Stimulated activated CD4-positive, alpha-beta T cell treated with anti-CD3 and anti-CD28 coated beads, Interleukin-2, amount 100 ng/mL, for 24 hours (primary cell): ENCODE results near the gene ZGPAT.

ENCODE experiments used
- DNase-seq, 2 donors: peaks; one replicate each; pipeline ENCODE4 v3.0.0-alpha.2; 2020

The ZGPAT gene

DNA sequence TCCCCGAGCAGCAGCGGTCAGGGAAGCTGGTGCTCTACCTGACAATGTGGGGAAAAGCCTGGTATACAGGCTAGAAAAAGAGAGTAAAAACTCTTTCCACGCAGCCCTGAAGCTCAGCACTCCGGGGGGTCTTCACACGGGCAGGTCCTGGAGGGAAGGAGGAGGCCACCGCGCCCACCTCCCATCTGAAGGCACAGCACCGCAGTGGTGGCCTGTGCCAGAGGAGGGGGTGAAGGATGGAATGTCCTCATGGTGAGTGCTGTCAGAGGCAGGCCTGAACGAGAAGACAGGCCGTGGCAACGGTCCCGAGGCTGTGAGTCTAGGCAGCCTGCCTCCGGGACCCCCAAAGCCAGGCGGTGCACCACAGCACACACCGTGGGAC is 37.6 kb downstream of the ZGPAT start:
- no peak for DNase-seq

DNA sequence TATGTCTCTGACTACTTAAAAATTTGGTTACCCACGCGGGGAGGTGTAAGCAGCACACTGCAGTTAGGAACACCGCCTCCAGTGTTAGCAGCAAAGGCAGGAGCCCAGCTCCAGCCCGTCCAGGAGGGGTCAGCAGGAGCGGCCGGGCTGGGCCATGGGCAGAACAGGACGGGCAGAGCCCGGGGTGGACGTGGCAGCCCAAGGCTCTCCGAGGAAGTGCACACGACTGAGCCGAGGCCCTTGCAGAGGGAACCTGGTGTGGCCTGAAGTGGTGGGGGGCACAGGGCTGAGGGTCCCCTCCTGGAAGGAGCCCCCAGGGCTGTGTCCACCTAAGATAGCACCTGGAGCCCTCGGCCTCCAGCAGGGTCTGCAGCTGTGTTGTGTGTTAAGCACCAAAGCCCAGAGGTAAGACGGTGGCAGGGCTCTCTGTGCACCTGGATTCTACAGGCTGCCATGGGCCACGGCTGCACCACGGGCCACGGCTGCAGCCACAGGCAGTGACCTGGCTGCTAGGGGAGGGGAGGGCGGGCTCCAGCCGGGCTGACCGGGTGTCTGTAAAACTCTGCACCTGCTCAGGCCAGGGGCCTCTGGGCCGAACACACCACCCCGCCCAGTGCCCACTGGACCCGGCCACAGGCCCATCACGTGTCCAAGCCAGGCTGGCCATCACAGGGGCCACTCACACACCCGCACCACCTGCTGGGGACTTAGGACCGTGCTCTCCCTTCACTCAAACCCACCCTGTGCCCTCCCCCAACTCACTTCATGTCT is 38.3 kb downstream of the ZGPAT start:
- DNase-seq = no peak

DNA sequence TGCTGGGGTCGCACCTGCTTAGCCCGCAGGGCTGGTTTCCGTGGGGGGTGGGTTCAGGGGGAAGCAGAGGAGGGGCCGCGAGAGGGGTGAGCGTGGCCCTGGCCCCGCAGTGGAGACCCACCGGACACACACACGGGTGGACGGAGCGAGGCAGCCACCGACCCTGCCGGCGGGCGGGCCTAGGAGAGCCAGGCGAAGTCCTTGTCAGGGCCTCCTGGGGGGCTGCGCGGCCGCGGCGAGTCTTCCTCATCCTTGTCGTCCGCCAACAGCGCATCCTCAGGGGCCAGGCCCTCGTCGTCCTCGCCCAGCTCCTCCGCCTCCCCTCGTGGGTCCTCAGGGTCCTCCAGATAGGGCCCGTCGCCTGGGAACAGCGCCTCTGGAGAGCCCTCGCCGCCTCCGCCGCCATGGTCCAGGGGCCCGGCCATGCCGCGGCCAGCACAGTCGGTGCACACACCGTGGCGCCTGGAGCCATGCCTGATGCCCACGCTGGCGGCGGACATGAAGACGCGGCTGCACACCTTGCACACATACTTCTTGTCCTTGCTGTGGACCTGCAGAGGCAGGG is 39.0 kb downstream of the ZGPAT start:
- no peak for DNase-seq

DNA sequence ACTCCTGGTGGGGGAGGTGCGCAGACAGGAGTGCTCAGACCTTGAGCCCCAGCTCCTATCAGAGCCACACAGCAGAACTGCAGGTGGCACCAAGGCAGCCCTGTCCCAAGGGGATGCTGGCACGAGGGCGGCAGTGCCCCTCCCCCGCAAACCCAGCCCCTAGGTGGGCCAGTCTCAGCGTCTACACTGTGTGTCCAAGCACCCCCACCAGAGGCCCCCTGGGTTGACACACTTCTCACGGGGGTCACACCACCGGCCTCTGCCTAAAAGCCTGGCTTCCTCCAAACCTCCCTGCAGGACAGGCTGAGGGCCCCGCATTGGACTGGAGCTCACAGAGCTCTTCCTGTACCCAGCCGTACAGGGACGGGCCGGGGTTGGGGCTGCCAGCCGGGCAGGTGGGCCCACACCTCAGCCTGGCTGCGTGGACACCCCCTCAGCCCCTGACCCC is 39.8 kb downstream of the ZGPAT start:
- no peak for DNase-seq

DNA sequence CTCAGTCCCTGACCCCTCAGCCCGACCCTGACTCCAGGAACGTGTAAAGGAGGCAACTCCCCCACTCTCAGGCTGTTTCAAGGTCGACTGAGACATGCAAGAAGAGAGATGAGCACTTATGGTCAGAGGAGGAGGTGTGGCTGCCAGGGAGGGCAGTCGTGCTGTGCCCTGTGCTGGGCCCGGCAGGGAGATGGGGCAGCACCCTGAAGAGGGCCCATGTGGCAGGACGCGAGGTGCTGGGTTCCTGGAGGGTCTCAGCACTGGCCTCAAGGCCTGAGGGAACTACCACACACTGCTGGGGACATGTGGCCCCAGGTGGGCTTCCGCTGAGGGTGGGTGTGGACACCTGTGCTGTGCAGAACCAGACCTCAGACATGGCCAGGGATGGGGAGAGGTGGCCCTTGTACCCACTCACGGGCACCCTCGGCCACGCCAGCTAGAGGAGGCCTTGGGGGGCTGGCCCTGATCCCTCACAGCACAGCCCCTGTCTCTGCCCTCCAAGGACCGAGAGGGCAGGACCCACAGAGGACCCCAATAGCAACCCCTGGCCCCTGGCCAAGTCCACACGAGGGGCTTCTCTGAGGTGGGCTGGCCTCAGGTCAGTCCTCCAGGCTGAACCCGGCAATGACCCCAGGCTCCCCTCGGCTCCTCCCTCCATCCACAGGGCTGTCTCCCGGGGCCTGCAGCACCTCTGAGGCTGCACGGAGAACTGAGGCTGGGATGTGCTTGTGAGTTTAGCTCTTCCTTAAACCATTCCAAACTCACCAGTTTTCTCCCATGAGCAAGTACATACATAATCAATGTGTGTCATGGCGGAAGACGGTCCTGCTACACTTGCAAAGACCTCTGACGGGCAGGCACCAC is 40.5 kb downstream of the ZGPAT start:
- DNase-seq = no peak

DNA sequence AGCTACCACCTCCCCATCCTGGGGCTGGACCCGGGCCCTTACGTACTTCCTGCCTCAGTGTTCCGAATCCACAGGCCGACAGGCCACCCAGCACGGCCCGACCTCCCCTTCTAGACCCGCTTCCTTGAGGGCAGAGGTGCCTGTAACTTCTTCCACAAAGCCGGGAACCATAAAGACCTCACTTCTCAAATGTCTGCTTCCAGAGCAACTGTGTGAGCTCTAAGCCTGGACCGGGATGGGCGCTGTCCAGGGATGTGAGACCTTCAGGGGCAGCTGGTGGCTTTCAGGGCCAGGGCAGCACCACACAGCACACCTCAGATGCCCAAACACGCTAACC is 41.1 kb downstream of the ZGPAT start:
- DNase-seq = no peak

DNA sequence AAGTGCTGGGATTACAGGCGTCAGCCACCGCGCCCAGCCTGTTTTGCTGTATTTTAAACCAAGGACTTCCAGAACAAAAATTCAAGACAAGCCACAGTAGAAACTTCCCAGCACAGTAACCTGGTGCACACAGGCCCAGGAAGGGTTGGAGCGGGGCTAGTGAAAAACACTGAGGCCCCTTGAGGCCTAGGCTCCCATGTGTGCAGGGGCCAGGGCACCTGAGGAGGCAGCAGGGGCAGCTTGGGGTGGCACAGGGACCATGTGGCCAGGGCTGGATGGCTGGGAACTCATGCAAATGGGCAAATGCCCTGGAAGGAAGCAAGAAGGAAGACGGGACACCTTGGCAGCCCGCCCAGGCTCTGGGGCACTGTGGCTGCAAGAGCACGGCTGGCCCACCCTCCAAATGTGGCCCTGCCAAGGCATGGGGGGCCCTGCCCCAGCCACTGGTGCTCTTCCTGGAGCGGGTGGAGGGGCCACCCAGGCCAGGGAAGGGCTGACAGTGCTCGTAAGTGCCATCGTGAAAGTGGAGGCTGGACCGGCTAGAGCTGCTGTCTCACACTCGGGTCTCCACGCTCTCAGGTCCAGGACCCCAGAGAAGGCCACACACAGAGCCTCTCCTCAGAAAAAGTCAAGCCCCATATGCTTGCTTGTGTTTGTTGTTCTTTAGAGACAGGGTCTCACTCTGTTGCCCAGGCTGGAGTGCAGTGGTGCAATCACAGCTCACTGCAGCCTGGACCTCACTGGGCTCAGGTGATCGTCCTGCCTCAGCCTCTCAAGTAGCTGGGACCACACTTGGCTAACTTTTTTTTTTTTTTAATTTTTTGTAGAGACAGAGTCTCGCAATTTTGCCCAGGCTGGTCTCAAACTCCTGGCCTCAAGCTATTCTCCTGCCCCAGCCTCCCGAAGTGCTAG is 42.0 kb downstream of the ZGPAT start:
- DNase-seq = no peak

DNA sequence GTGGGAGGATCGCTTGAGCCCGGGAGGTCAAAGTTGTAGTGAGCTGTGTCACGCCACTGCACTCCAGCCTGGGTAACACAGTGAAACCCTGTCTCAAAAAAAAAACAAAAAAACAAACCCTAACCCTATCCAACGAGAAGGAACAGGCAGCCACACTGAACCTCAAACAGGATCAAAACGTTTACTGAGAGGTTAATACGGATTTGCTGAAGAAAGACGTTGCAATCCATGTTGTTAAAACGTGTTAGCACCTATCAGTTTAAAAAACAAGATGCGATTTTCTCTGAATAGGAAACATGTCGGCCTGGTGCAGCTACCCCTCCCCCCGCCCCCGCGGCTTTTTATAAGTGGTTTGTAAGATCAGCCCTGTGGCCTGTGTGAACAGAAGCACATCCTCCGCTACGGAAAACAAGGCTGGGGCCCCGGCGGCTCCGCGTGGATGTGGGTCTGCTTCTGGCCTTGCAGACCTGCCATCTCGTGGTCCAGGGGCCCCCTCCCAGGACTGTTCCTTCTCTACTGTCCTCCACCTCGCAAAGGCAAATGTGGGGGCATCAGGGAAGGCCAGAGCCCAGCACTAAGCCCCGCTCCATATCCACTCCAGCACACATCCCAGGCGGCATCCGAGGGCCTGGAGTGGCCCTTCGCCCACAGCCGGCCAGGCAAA is 43.1 kb downstream of the ZGPAT start:
- DNase-seq = peak; percentile 62 to 67

DNA sequence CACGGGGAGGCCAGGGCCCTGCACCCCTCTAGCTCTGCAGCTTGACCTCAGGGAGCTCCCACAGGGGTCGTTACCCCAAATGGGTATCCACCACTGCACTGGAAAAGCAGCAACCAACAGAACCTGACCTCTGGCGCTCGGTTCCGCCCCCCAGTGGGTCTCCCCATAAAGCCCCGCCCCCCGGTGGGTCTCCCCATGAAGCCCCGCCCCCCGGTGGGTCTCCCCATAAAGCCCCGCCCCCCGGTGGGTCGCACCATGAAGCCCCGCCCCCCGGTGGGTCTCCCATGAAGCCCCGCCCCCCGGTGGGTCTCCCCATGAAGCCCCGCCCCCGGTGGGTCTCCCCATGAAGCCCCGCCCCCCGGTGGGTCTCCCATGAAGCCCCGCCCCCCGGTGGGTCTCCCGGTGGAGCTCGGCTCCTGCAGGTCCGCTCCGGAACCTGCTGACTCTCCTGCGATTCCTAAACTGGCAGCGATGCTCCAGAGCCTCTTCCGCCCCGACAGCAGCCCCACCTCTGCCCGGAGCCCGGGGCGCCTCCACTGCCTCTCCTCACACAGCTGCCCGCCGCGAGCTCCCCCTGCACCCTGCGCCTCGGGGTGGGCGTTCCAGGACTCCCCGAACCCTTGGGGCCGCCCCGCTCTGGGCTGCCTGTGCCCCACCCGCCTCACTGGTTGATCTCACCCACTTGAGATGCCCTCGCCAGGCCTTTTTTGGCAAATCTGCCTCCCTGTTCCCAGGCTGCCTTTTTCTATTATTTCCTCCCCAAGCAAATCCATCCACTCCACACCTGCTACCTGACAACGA is 43.8 kb downstream of the ZGPAT start:
- peak in 1 of 2 donors; percentile 35 for DNase-seq

DNA sequence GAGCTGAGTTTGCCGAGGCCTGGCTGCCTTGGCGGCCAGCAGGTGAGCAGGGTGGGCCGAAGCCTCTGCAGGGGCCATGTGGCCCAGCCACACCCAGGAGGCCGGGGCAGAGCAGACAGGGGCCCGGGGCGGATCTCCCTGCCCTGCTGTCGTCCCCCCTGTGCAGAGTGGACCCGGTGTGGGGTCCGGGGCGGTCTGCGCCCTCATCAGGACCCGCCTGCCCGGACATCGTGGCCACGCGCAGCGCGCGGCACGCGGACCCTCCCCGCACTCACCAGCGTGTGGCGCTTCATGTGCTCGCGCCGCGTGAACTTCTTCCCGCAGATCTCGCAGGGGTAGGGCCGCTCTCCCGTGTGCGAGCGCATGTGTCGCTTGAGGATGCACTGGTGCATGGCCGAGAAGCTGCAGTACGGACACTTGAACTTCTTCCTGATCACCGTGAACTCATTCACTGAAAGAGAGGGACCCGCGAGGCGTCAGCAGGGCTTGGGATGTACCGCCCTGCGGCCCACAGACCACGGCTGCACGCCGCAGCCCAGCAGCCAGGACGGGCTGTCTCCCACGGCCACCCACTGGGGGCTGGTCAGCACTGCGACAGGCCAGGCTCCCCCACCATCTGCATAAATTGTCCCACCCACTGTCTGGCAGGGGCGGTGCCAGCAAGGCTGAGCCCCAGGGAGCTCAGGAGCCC is 44.7 kb downstream of the ZGPAT start:
- DNase-seq = no peak

DNA sequence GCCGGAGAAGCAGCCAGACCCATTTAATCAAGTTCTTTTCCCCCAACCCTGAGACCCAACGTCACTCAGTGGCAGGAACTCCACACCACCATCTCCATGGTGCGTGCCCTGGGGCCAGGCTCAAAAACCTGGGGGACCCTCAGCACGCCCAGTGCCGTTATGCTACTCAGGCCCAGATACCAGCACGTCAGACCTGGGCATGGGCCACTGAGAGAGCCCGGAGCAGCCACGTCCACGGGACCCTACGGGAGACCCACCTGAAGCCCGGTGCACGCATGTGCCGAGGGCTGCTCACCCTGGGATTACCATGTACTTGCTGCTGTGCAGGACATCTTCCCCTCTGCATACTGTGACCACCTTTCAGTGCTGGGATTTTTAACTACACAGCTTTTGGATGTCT is 45.5 kb downstream of the ZGPAT start:
- no peak for DNase-seq

DNA sequence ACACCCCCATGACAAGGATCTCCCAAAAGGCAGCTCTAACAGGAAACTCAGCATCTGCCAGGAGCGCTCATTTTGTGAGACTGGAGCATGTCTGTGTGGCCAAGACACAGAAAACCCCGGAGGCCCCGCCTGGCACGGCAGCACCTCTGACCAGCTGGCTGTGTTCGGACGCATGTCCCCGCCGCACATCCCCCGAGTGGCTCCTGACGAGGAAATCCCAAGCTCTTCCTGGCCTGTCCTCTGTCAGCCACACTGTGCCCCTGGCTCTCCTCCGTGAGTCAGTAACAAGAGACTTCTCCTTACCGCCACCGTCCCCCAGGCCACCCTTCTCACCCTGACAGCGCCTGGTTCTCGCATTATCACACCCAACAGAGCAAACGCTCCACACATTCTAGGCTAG is 46.2 kb downstream of the ZGPAT start:
- no peak for DNase-seq

DNA sequence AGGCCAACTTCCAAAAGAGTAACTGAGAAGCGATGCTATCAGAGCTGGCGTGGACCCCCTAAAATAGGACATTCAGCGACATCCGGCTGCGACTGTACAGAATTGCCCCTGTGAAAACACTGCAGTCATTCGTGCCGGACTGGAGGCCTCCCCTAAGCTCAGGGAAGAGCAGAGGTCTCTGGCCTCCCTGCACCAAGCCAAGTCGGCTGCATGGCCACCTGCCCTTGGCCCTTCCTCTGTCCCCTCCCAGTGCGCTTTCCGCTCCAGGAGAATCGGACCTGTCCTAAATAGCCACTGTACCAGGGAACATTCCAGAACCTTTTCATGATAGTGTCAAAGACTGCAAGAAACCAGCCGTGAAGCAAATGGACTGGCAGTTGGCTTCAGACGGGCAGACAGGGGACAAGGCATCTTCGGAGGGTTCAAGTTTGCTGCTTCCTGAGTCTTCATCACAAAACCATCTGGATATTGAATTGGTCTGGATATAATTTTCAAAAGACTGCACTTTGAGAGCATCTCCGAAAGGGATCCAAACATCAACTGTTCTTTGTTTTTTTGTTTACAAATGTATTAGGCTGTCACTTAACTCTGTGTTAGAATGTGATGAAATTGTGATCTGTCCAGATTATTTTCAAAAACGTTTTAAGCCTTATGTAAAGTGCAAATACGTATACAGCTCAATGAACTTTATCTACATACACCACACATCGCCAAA is 48.3 kb downstream of the ZGPAT start:
- no peak for DNase-seq

DNA sequence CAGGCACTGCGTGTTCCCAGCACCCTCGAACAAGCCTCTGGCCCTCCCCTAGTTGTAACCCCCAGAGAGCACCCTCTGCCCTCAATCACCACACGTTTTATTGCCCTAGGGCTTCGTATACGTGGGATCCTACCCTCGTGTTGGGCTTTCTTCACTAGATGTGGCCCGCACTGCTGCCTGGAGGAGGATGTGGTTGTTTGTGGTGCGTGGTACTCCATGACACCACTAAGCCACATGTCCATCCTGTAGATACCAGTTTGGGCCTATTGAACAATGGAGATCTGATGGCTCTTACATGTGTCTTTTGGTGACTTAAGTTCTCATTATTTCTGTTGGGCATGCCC is 48.8 kb downstream of the ZGPAT start:
- DNase-seq = no peak

DNA sequence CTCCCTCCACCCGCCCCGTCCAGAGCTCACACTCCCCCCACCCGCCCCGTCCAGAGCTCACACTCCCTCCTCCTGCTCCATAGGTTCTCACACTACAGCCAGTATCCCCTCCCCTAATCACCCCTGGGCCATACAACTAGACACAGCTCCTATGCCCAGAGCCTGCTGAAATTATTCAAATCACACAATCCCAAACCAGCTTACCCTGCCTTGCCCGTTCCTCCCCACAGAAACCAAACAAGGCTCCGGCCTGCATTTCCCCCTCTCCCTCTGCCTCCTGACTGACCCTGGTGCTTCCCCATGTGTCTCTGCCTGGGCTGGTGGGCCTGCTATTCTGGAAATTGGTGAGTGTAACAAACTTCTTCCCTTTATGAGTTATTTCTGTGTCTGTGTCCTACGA is 50.3 kb downstream of the ZGPAT start:
- DNase-seq = no peak

DNA sequence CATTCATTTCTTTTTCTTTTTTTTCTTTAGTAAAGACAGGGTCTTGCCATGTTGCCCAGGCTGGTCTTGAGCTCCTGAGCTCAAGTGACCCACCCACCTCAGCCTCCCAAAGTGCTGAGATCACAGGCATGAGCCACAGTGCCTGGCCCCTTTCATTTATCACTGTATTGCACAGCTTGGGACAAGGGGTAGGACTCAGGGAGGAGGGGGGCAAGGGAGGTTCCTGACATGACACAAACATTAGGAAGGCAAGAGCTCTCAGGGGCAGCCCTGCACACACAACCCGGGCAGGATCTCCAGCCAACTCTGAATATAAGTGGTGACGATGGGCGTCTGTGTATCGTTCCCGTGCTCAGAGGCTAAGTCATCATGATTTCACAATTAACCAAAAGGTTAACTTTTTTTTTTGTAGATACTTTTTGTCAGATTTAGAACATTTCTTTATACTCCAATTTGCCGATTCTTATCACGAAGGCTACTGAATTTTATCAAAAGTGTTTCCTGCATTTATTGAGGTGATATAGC is 51.6 kb downstream of the ZGPAT start:
- no peak for DNase-seq

DNA sequence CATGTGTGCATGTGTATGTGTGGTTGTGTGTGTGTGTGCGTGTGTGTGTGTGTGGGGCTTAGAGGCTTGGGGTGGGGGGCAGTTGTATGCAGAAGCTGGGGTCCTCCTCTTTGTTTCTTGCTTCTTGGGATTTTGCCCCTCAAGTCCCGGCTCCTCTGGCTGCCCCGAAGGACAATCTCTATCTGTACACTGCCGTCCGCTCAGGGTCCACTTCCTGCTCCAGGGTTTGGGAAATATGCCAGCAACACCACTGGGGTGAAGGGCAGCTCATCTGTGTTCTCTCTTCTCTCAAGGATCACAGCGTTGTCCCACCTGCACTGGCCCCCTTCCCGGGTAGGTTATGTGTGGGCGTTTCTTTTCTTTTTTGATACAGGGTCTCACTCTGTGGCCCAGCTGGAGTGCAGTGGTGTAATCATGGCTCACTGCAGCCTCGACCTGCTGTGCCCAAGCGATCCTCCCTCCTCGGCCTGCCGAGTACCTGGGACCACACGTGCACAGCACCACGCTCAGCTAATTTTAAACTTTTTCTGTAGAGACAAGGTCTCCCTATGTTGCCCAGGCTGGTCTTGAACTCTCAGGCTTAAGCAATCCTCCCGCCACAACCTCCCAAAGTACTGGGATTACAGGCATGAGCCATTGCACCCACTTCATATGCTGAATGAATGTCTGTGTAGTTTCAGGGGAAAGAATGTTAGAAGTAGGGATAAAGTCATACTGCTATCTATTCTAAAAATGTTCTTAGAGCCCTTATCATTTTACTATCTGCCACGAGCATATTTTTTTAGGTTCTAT is 57.4 kb downstream of the ZGPAT start:
- DNase-seq = no peak

DNA sequence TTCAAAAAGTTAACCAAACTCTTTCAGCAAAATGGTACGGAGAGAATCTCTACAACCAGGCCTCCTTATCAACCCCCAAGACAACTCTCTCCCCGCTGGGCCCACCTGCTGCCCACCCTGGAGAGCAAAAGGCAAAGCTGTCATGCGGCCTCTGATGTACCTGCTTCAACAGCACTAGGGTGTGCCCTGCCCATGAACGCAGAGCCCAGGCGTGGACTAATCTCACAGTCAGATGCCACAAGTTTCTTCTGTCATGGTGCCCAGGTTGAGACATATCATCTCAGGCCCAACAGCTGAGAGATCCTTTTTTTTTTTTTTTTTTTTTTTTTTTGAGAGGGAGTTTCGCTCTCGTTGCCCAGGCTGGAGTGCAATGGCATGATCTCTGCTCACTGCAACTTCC is 58.1 kb downstream of the ZGPAT start:
- no peak for DNase-seq
